ENCODE data around the gene BTBD18. TPM values are rescaled to one million over a fixed set of nuclear protein-coding genes. Genes with fewer than 3 reads are reported as not detected.

The BTBD18 gene
- total and polyA plus RNA-seq, 5 donors from 2014 or later = 0.20 to 0.61 (median 0.52) TPM; not detected in 1

GRCh38 chr11:57792060-57792541, 40.5 kb upstream of the BTBD18 start:
- ATAC-seq (ENCODE audit: low read depth in 2 of 2) = peak; percentile 95 to 97
- Mint-ChIP-seq H3K9me3 (no peaks in the 10 kb centered on the region), H3K27ac (peak overlapping the region; percentile 93 to 99 (median 98)), H3K4me3 (peak overlapping the region; percentile 22 to 82 (median 78)), H3K36me3 (peaks cover 12% of the 10 kb centered on the region), H3K4me1 (peaks cover 19 to 37% (median 28%) of the 10 kb centered on the region in 4 donors), H3K27me3 (no peaks in the 10 kb centered on the region)
- Histone ChIP-seq H3K4me1 (ENCODE audit: control insufficient read depth, insufficient read depth, low read length, poor library complexity, severe bottlenecking) (peaks cover 25% of the 10 kb centered on the region), H3K36me3 (ENCODE audit: control insufficient read depth, insufficient read depth, low read length) (peaks cover 4% of the 10 kb centered on the region), H3K27me3 (ENCODE audit: control insufficient read depth, insufficient read depth, low read length) (no peaks in the 10 kb centered on the region), H3K9me3 (ENCODE audit: control insufficient read depth in 2 of 2, low read length in 2 of 2) (no peaks in the 10 kb centered on the region), H3K27ac (ENCODE audit: insufficient read depth, low read length, poor library complexity, severe bottlenecking) (peak overlapping the region; percentile 74), H3K4me3 (ENCODE audit: low read depth, low read length) (peak overlapping the region; percentile 79)
- DNase-seq = peak; percentile 65 to 95 (median 84)

DNA sequence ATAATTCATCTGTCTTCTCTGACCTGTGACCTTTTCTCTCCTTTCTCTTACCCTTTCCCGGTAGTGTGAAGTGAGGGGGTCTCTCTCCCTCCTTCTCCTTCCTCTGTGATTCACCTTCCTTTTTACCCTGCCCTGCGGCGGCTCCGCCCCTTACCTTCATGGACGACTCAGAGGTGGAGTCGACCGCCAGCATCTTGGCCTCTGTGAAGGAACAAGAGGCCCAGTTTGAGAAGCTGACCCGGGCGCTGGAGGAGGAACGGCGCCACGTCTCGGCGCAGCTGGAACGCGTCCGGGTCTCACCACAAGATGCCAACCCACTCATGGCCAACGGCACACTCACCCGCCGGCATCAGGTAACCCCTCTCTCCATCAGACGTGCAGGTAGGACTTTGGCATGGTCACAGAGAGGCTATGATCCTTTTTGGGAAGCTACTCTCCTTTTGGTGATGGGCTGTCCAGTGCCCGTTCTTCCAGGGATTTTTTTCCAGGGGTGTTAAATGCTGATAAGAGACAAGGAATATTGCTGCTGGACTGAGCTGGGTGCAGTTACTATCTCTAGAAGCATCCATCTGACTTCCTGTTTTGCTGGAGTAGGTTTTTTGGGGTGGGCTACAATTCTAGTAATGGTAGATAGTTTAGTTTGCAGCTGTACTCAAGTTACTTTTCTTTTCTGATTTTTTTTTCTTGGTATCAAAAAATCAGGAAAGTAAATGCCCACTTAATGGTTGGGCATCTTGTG, 39.9 kb upstream of the BTBD18 start:
- Mint-ChIP-seq H3K27ac (peak overlapping the region; percentile 93 to 99 (median 98)), H3K9me3 (no peaks in the 10 kb centered on the region), H3K27me3 (no peaks in the 10 kb centered on the region), H3K4me3 (peak overlapping the region; percentile 22 to 82 (median 78)), H3K36me3 (peaks cover 9% of the 10 kb centered on the region), H3K4me1 (peaks cover 19 to 37% (median 28%) of the 10 kb centered on the region in 4 donors)
- no peaks in the 10 kb centered on the region for H3K9me3 ChIP-seq (ENCODE audit: control insufficient read depth in 2 of 2, low read length in 2 of 2)
- peaks cover 1% of the 10 kb centered on the region for H3K36me3 ChIP-seq (ENCODE audit: control insufficient read depth, insufficient read depth, low read length)
- no peaks in the 10 kb centered on the region for H3K27me3 ChIP-seq (ENCODE audit: control insufficient read depth, insufficient read depth, low read length)
- DNase-seq (no peak), ATAC-seq (ENCODE audit: low read depth in 2 of 2) (no peak)
- H3K4me3 ChIP-seq (ENCODE audit: low read depth, low read length) = peak overlapping the region; percentile 79
- H3K4me1 ChIP-seq (ENCODE audit: control insufficient read depth, insufficient read depth, low read length, poor library complexity, severe bottlenecking) = peaks cover 25% of the 10 kb centered on the region
- peak overlapping the region; percentile 74 for H3K27ac ChIP-seq (ENCODE audit: insufficient read depth, low read length, poor library complexity, severe bottlenecking)

DNA sequence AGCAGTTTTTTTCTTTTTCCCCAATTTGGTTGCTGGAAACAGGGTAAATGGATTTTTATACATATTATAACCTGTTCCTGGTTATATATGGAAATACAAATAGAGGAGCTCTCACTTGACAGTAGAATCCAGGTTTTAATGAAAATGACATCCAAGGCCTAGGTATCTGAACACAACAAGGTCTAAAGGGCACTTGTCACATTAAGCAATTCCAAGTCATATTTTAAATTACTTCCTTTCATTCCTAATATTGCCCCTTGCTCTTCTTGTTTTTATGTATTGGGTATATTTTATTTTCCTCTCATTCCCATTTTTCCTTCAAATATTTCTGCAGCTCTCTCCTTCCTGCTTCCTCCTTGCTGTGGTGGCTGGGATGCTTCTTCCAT, 37.1 kb upstream of the BTBD18 start:
- ATAC-seq (ENCODE audit: low read depth in 2 of 2) (no peak), DNase-seq (no peak)
- H3K36me3 ChIP-seq (ENCODE audit: control insufficient read depth, insufficient read depth, low read length) = no peaks in the 10 kb centered on the region
- H3K4me1 Mint-ChIP-seq = peaks cover 14 to 30% (median 17%) of the 10 kb centered on the region in 4 donors
- H3K4me1 ChIP-seq (ENCODE audit: control insufficient read depth, insufficient read depth, low read length, poor library complexity, severe bottlenecking) = peaks cover 23% of the 10 kb centered on the region
- no peak overlapping the region for H3K4me3 ChIP-seq (ENCODE audit: low read depth, low read length)
- no peak overlapping the region for H3K27ac ChIP-seq (ENCODE audit: insufficient read depth, low read length, poor library complexity, severe bottlenecking)
- H3K9me3 ChIP-seq (ENCODE audit: control insufficient read depth in 2 of 2, low read length in 2 of 2) = no peaks in the 10 kb centered on the region
- no peaks in the 10 kb centered on the region for H3K9me3 Mint-ChIP-seq
- H3K27me3 Mint-ChIP-seq = no peaks in the 10 kb centered on the region
- peak overlapping the region in 1 of 3 donors; percentile 18 for H3K27ac Mint-ChIP-seq
- H3K4me3 Mint-ChIP-seq = no peak overlapping the region
- H3K27me3 ChIP-seq (ENCODE audit: control insufficient read depth, insufficient read depth, low read length) = no peaks in the 10 kb centered on the region
- no peaks in the 10 kb centered on the region for H3K36me3 Mint-ChIP-seq

- DNase-seq (no peak), ATAC-seq (ENCODE audit: low read depth in 2 of 2) (no peak)
- H3K4me1 Mint-ChIP-seq = peaks cover 8 to 24% (median 12%) of the 10 kb centered on the region in 4 donors
- Histone ChIP-seq H3K4me1 (ENCODE audit: control insufficient read depth, insufficient read depth, low read length, poor library complexity, severe bottlenecking) (peaks cover 17% of the 10 kb centered on the region), H3K4me3 (ENCODE audit: low read depth, low read length) (no peak overlapping the region), H3K36me3 (ENCODE audit: control insufficient read depth, insufficient read depth, low read length) (no peaks in the 10 kb centered on the region), H3K27ac (ENCODE audit: insufficient read depth, low read length, poor library complexity, severe bottlenecking) (no peak overlapping the region), H3K27me3 (ENCODE audit: control insufficient read depth, insufficient read depth, low read length) (no peaks in the 10 kb centered on the region), H3K9me3 (ENCODE audit: control insufficient read depth in 2 of 2, low read length in 2 of 2) (no peaks in the 10 kb centered on the region)
- H3K27ac Mint-ChIP-seq = no peak overlapping the region
- H3K27me3 Mint-ChIP-seq = no peaks in the 10 kb centered on the region
- H3K9me3 Mint-ChIP-seq = no peaks in the 10 kb centered on the region
- H3K4me3 Mint-ChIP-seq = peak overlapping the region in 1 of 4 donors; percentile 3
- H3K36me3 Mint-ChIP-seq = no peaks in the 10 kb centered on the region
Observed at GRCh38 chr11:57787920-57788702, 36.5 kb upstream of the BTBD18 start.

DNA sequence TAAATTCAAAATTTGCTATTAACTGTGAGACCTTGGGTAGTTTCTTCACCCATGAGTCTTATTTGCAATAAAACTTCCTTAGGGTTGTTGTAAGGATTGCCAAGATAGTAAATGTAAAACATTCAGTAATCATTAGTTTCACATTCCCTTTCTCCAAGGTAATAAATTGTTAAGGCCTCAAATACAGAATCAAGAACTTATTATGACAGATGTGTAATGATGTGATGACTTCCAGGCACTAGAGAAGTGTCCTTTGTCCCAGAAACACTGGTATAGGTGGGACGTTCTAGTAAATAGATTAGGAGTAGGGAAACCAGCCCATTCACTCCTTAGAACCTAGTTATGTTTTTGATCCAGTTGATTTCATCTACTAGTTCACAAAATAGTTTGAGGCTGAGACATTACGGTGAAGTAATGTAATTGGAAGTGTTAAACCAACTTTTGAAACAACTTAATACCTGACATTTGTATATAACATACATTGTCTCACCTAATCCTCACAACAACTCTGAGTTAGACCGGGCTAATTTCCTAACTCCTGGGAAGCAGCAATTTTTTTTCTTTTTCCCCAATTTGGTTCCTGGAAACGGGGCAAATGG, 35.5 kb upstream of the BTBD18 start:
- no peaks in the 10 kb centered on the region for H3K27me3 Mint-ChIP-seq
- Histone ChIP-seq H3K4me1 (ENCODE audit: control insufficient read depth, insufficient read depth, low read length, poor library complexity, severe bottlenecking) (peaks cover 7% of the 10 kb centered on the region), H3K27me3 (ENCODE audit: control insufficient read depth, insufficient read depth, low read length) (no peaks in the 10 kb centered on the region), H3K4me3 (ENCODE audit: low read depth, low read length) (no peak overlapping the region), H3K9me3 (ENCODE audit: control insufficient read depth in 2 of 2, low read length in 2 of 2) (no peaks in the 10 kb centered on the region), H3K27ac (ENCODE audit: insufficient read depth, low read length, poor library complexity, severe bottlenecking) (no peak overlapping the region), H3K36me3 (ENCODE audit: control insufficient read depth, insufficient read depth, low read length) (no peaks in the 10 kb centered on the region)
- H3K4me3 Mint-ChIP-seq = no peak overlapping the region
- peak overlapping the region in 1 of 3 donors; percentile 34 for H3K27ac Mint-ChIP-seq
- peaks cover 2 to 14% (median 5%) of the 10 kb centered on the region in 4 donors for H3K4me1 Mint-ChIP-seq
- H3K36me3 Mint-ChIP-seq = no peaks in the 10 kb centered on the region
- H3K9me3 Mint-ChIP-seq = no peaks in the 10 kb centered on the region
- DNase-seq (no peak), ATAC-seq (ENCODE audit: low read depth in 2 of 2) (no peak)

DNA sequence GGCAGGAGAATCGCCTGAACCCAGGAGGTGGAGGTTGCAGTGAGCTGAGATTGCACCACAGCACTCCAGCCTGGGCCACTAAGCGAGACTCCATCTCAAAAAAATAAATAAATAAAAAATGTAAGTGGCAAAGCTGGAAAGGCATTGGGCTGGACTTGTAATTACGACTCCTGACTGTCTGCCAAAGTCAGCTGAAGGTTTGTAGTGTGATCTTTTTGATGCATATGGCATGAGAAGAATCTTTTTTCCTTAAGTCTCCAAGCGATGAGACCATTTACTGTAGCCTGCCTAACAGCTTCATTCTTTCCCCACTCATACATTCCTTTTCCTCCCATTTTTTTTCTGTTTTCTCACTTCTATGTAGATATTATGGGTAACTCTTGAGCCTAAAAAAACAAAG, 34.8 kb upstream of the BTBD18 start:
- Histone ChIP-seq H3K27me3 (ENCODE audit: control insufficient read depth, insufficient read depth, low read length) (no peaks in the 10 kb centered on the region), H3K27ac (ENCODE audit: insufficient read depth, low read length, poor library complexity, severe bottlenecking) (no peak overlapping the region), H3K36me3 (ENCODE audit: control insufficient read depth, insufficient read depth, low read length) (no peaks in the 10 kb centered on the region), H3K4me1 (ENCODE audit: control insufficient read depth, insufficient read depth, low read length, poor library complexity, severe bottlenecking) (peaks cover under 1% of the 10 kb centered on the region), H3K9me3 (ENCODE audit: control insufficient read depth in 2 of 2, low read length in 2 of 2) (no peaks in the 10 kb centered on the region), H3K4me3 (ENCODE audit: low read depth, low read length) (no peak overlapping the region)
- Mint-ChIP-seq H3K4me3 (no peak overlapping the region), H3K27ac (no peak overlapping the region), H3K9me3 (no peaks in the 10 kb centered on the region), H3K36me3 (no peaks in the 10 kb centered on the region), H3K4me1 (peaks cover 0 to 13% (median under 1%) of the 10 kb centered on the region in 4 donors), H3K27me3 (no peaks in the 10 kb centered on the region)
- DNase-seq (no peak), ATAC-seq (ENCODE audit: low read depth in 2 of 2) (no peak)

- no peaks in the 10 kb centered on the region for H3K36me3 Mint-ChIP-seq
- H3K9me3 Mint-ChIP-seq = no peaks in the 10 kb centered on the region
- ATAC-seq (ENCODE audit: low read depth in 2 of 2) = no peak
- no peak overlapping the region for H3K27ac Mint-ChIP-seq
- no peaks in the 10 kb centered on the region for H3K4me1 ChIP-seq (ENCODE audit: control insufficient read depth, insufficient read depth, low read length, poor library complexity, severe bottlenecking)
- H3K27me3 ChIP-seq (ENCODE audit: control insufficient read depth, insufficient read depth, low read length) = no peaks in the 10 kb centered on the region
- DNase-seq = no peak
- peaks cover 0 to 7% (median 1%) of the 10 kb centered on the region in 4 donors for H3K4me1 Mint-ChIP-seq
- no peak overlapping the region for H3K27ac ChIP-seq (ENCODE audit: insufficient read depth, low read length, poor library complexity, severe bottlenecking)
- H3K4me3 Mint-ChIP-seq = no peak overlapping the region
- H3K4me3 ChIP-seq (ENCODE audit: low read depth, low read length) = no peak overlapping the region
- no peaks in the 10 kb centered on the region for H3K36me3 ChIP-seq (ENCODE audit: control insufficient read depth, insufficient read depth, low read length)
- H3K9me3 ChIP-seq (ENCODE audit: control insufficient read depth in 2 of 2, low read length in 2 of 2) = no peaks in the 10 kb centered on the region
- H3K27me3 Mint-ChIP-seq = no peaks in the 10 kb centered on the region
Observed at GRCh38 chr11:57785072-57785471, 33.5 kb upstream of the BTBD18 start.
